ENCODE measurements around the gene NADSYN1.

- no peak for TF ChIP-seq CTCF (conservative IDR thresholded peaks at IDR 0.05 in 1 of 2, IDR thresholded peaks at IDR 0.05 in 1 of 2; ENCODE audit: low read depth in 1 of 2, low read length in 2 of 2)
- no peak for TF ChIP-seq EZH2 (IDR thresholded peaks at IDR 0.05; ENCODE audit: low read length, missing control alignments)
Observed at GRCh38 chr11:71410363-71410966, 42.5 kb upstream of the NADSYN1 start.

Measured in fibroblast of lung (primary cell).